Forelimb muscle (tissue), 1 donor: ENCODE data around the gene SCYGR1. TPM values are rescaled to one million over a fixed set of nuclear protein-coding genes. Genes with fewer than 3 reads are reported as not detected.
"Not testable (repeated sequence)": the region's sequence is repeated elsewhere in the genome, so short reads cannot be mapped to it uniquely, and the experiment has no call there.

Experiments
- DNase-seq: peaks from one replicate; pipeline ENCODE4 v3.0.0-alpha.2; 2013; ENCODE audit warnings: low read depth
- polyA plus RNA-seq: library from polyadenylated mRNA; unstranded; fragments of 120-200 nt; gene quantifications from one replicate; pipeline ENCODE4 v1.2.1, GENCODE V29; 2013; ENCODE audit not compliant: insufficient read length

The SCYGR1 gene
- polyA plus RNA-seq, 1 donor: not detected

GRCh38 chr2:227402959-227403358, 15.2 kb upstream of the SCYGR1 start:
- DNase-seq: no peak

DNA sequence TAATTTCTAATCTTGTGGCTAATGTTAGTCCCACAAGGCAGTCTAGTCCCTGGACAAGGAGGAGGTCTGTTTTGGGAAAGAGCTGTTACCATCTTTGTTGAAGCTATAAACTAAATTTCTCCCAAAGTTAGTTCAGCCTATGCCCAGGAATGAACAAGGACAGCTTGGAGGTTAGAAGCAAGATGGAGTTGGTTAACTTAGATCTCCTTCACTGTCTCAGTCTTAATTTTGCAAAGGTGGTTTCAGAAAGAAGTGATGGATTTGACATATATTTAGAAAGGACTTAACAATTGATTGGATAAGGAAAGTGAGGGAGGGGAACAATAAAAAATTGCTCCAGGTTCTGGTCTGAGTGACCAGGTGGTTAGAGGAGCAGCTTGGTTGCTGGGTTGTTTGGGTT, 14.6 kb upstream of the SCYGR1 start:
- DNase-seq: no peak

DNA sequence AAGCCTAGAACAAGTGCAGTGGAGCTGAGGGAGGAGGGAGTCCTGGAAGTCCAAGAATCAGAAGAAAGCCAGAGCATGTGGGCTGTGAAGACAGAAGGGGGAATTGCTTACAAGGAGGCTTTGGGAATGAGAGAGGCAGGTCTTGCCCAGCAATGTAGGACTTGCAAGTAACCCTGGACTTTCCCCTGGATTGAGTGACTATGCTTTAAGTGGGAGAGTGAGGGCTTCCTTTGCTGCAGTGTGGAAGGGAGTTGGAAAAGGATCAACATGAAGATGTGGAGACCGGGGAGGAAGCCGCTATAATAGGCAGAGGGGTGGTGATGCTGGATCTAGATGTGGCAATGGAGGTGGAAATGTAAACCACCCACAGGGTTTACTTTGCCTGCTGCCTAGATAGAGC, 13.8 kb upstream of the SCYGR1 start:
- no peak for DNase-seq

- no peak for DNase-seq
Measured at GRCh38 chr2:227398684-227399670, 11.2 kb upstream of the SCYGR1 start.

DNA sequence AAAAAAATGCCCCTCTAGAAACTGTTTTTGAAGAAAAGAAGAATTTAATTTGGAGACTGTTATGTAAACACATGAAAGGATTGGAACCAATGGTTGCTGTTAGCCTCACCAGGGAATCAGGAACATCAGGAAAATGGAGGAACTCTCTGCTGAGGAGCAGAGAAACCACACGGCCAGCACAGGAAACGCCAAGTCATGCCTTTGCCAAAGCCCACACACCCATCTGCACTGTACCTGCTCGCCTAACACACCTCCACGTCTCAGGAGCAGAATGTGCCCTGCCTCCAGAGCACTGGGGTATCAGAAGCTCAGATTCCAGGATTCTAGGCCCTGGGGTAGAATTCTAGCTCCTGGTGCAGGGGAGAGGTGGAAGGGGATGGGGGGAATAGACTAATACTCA, 9.8 kb upstream of the SCYGR1 start:
- DNase-seq: no peak

- no peak for DNase-seq
Measured at GRCh38 chr2:227395556-227395955, 7.8 kb upstream of the SCYGR1 start.

DNA sequence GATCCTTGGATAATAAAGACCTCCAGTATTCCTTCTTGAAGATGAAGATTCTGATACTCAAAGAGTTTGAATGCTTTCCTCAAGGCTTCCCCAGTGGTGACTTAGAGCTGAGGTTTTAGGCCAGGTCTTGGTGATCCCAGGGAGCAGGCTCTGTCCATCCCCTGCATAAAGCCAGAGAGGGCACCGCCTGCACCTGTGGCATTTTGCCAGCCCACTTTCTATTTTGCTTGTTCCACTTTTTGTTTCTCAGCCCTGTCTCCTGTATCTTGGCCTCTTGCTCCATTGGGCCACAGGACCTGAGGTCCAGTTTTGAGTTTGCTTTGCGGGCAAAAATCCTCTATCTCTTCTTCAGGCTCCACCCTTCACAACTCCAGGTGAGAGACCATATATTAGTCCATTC, 6.7 kb upstream of the SCYGR1 start:
- no peak for DNase-seq

DNA sequence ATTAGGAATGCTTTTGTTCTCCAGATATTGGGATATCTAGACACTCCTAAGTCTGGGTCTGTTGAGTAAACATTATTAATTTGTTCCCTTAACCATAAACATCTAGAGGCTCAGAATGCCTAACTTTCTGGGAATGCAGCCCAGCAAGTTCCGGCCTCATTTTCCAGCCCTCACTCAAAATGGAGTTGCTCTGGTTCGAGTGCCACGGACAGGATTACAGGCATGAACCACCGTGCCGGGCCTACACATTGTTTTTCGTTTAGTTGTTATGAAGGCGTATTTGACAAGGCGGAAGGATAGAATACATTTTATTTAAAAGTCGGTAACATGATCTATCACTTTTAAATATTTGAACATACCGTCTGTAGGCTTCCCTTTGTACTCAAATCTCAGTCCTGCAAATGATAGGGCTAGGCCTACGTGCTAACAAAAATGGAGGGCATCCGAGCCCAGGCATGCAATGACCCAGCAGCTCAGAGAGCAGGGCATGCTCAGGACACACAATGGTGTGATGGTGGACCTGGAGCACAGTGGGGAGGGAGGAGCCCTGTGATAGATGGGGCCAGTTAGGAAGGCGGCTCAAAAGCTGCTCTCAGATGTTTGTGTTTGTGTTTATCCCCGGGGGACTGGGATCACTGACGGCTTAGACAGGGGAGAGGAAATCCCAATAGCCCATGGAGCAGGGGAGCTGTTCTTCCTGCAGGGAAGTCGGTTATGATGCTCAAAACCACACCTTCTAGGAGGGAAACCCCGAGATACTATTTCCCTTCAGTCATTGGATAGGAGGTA, 2.9 kb upstream of the SCYGR1 start:
- no peak for DNase-seq

DNA sequence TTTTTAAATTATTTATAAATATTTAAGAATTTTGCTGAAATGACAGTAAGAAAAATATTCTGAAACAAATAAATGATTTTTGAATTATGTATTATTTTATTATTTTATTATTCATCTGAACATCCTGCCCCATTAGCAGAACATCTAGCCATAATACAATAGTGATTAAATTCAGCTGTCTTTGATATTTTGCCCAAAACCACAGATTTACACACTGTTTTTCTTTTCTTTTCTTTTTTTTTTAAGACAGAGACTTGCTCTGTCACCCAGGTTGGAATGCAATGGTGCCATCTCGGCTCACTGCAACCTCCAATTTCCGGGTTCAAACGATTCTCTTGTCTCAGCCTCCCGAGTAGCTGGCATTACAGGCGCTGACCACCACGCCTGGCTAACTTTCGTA, 1.9 kb upstream of the SCYGR1 start:
- DNase-seq: no peak

DNA sequence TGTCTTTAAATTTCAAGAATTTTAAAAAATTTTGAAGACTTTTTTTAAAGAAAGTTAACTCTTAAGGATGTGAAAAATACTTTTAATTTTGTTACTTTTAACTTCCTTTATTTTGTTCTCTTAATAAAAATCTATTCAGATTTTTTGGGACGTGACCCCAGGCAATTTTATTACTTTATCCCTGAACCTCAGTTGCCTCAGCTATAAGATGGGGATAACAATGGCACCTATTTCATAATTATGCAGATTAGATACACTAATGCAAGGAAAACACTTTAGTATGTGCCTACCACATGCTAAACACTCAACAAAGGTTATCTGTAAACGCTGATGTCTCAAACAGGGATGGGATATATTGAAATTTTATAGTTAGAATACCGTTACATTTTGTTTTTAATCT, 1.5 kb upstream of the SCYGR1 start:
- no peak for DNase-seq

GRCh38 chr2:227388537-227389011, 825 bp upstream of the SCYGR1 start:
- no peak for DNase-seq

- no peak for DNase-seq
Measured at GRCh38 chr2:227386630-227387029, 1.1 kb downstream of the SCYGR1 start.

DNA sequence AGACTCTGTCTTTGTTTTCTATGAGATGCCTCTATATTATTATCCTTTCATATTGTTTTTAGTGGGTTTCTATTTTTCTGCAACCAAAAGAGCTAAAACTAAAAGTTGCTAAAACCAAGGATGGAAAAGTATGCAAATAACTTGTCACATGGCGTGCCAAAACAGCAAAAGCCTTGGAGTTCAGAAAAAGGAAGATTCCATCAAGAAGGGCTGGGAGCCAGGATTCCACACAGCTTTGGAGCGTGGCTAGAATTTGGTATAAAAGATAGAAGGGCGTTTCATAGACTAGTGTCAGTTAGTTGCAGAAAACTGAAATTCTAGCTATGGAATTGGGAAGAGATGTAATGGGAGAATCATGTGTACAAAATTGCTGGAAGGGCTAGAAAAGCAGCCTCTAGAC, 4.1 kb downstream of the SCYGR1 start:
- no peak for DNase-seq

GRCh38 chr2:227382241-227382835, 5.4 kb downstream of the SCYGR1 start:
- DNase-seq: not testable (repeated sequence)

GRCh38 chr2:227379095-227379494, 8.7 kb downstream of the SCYGR1 start, which contains the start of gene TM4SF20:
Gene TM4SF20 (minus strand): TSS chr2:227379306. CDS start chr2:227379268, 38 bp downstream.
- no peak for DNase-seq

DNA sequence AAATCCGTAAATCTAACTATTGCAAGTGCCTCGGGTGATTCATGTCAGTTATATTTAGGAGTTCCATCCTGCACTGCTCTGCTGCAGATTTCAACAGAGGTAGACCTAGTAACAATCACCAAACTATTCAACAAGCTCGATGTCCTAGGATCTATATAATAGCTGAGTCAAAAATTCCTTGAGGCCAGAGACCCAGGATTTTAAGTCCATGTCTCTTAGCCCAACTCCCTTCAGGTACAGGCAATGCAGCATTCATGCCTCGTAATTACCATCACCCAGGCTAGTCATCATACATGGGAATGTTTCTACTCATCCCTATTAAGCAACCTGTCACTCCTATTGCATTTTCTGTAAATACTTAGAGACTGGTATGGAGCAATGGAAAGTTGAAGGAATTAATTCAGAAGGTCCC, 9.4 kb downstream of the SCYGR1 start:
- no peak for DNase-seq

DNA sequence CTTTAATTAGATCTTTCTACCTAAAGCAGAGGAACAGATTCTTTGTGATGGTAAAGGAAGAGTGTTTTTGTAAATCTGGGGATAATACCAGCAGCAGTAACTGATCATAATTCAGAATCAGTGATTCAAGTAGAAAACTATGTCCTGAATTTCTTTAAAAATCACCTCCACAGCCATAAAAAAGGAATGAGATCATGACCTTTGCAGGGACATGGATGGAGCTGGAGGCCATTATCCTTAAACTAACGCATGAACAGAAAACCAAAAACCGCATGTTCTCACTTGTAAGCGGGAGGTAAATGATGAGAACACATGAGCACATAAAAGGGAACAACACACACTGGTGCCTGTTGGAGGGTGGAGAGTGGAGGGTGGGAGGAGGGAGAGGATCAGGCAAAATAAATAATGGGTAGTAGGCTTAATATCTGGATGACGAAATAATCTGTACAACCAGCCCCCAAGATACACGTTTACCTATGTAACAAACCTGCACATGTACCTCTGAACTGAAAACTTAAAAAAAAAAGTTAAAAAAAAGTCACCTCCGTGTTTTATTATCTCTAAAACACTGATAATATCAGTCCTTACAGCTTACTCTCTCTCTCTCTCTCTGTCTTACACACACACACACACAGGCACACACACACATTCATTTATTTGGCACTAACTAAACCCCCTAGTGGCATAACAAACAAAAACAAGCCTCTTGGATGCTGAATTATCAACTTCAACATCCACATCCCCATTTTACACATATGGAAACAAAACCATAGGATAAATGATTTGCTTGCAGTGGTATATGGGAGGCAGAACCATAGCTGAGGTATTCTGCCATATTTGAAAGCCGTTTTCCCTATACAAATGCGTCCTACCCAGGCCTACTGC, 10.0 kb downstream of the SCYGR1 start:
- no peak for DNase-seq

GRCh38 chr2:227376656-227377396, 10.9 kb downstream of the SCYGR1 start:
- DNase-seq: no peak

GRCh38 chr2:227374158-227374557, 13.6 kb downstream of the SCYGR1 start:
- no peak for DNase-seq

- DNase-seq: no peak
Measured at GRCh38 chr2:227373389-227373788, 14.4 kb downstream of the SCYGR1 start.
